Neural progenitor cell (in vitro differentiated cells): ENCODE data around the gene CCDC171. TPM values are rescaled to one million over a fixed set of nuclear protein-coding genes. Genes with fewer than 3 reads are reported as not detected.

ENCODE experiments used
- DNase-seq: peaks from one replicate; pipeline ENCODE4 v3.0.0-alpha.2; 2016; ENCODE audit warnings: low spot score
- H2AFZ ChIP-seq: fragments of 200-600 bp; sonication (generic); replicated peaks from 2 replicates; pipeline ENCODE4 v1.6.1; 2016; ENCODE audit warnings: antibody characterized with exemption
- H3F3A ChIP-seq: fragments of 200-600 bp; sonication (generic); 2 replicates; pipeline ENCODE4 v1.6.1; 2016; ENCODE audit warnings: antibody characterized with exemption, low read depth
- H3K27ac ChIP-seq: fragments of 200-600 bp; sonication (generic); 2 replicates; pipeline ENCODE4 v1.5.1; 2016; ENCODE audit warnings: mild to moderate bottlenecking
- H3K27me3 ChIP-seq: fragments of 200-600 bp; sonication (generic); 2 replicates; pipeline ENCODE4 v1.6.1; 2016; ENCODE audit warnings: mild to moderate bottlenecking, moderate library complexity
- H3K36me3 ChIP-seq: fragments of 200-600 bp; sonication (generic); 2 replicates; pipeline ENCODE4 v1.5.1; 2016
- H3K4me1 ChIP-seq: fragments of 200-600 bp; sonication (generic); 2 replicates; pipeline ENCODE4 v1.6.1; 2016; ENCODE audit warnings: mixed run types
- H3K4me2 ChIP-seq: fragments of 200-600 bp; sonication (generic); 2 replicates; pipeline ENCODE4 v1.6.1; 2016
- H3K4me3 ChIP-seq: fragments of 200-600 bp; sonication (generic); 2 replicates; pipeline ENCODE4 v1.5.1; 2016
- H3K79me2 ChIP-seq: fragments of 200-600 bp; sonication (generic); 2 replicates; pipeline ENCODE4 v1.6.1; 2016; ENCODE audit warnings: low read depth
- H3K9ac ChIP-seq: fragments of 200-600 bp; sonication (generic); 2 replicates; pipeline ENCODE4 v1.6.1; 2016
- H3K9me3 ChIP-seq: fragments of 200-600 bp; sonication (generic); 2 replicates; pipeline ENCODE4 v1.5.1; 2016; ENCODE audit warnings: low read depth
- H4K20me1 ChIP-seq: fragments of 200-600 bp; sonication (generic); 2 replicates; pipeline ENCODE4 v1.6.1; 2016; ENCODE audit warnings: low read depth
- H3K27ac Mint-ChIP-seq: 3 replicates; pipeline ENCODE4 v1.8.0; 2021; ENCODE audit warnings: mixed read lengths
- H3K27me3 Mint-ChIP-seq: 2 replicates; pipeline ENCODE4 v1.8.0; 2022; ENCODE audit warnings: low read depth, mild to moderate bottlenecking, inconsistent platforms, moderate library complexity, mixed read lengths; ENCODE audit not compliant: insufficient read depth
- H3K36me3 Mint-ChIP-seq: 3 replicates; pipeline ENCODE4 v1.8.0; 2021; ENCODE audit warnings: mixed read lengths
- H3K4me1 Mint-ChIP-seq: 3 replicates; pipeline ENCODE4 v1.8.0; 2021; ENCODE audit warnings: mixed read lengths
- H3K4me3 Mint-ChIP-seq: 3 replicates; pipeline ENCODE4 v1.8.0; 2021; ENCODE audit warnings: mild to moderate bottlenecking, moderate library complexity, mixed read lengths
- H3K9me3 Mint-ChIP-seq: 3 replicates; pipeline ENCODE4 v1.8.0; 2020; ENCODE audit warnings: mixed read lengths
- CTCF ChIP-seq: fragments of 200-600 bp; sonication (generic); IDR thresholded peaks from 2 replicates; pipeline ENCODE4 v1.5.1; 2017; ENCODE audit warnings: antibody characterized with exemption, mild to moderate bottlenecking
- EZH2 ChIP-seq: fragments of 200-600 bp; sonication (generic); IDR thresholded peaks from 2 replicates; pipeline ENCODE4 v1.6.1; 2017; ENCODE audit warnings: antibody characterized with exemption, mild to moderate bottlenecking, moderate library complexity
- EZH2phosphoT487 ChIP-seq: fragments of 200-600 bp; sonication (generic); IDR thresholded peaks from 2 replicates; pipeline ENCODE4 v1.6.1; 2017; ENCODE audit warnings: antibody characterized with exemption
- total RNA-seq: library from RNA; depleted of rRNA; stranded (reverse); fragments of >200 nt; gene quantifications from 2 replicates; pipeline ENCODE4 v1.2.3, GENCODE V29; 2015; ENCODE audit warnings: low replicate concordance

The CCDC171 gene
- total RNA-seq, 1 donor from 2014 or later = 9.3 TPM

GRCh38 chr9:15670246-15670645, 117.4 kb downstream of the CCDC171 start:
- Mint-ChIP-seq H3K4me3 (no peak overlapping the region), H3K9me3 (peaks cover 9% of the 10 kb centered on the region)
- H3F3A ChIP-seq = no peaks in the 10 kb centered on the region

GRCh38 chr9:15670894-15671293, 118.1 kb downstream of the CCDC171 start:
- H2AFZ ChIP-seq = no peak overlapping the region
- Mint-ChIP-seq H3K36me3 (peaks cover 4% of the 10 kb centered on the region), H3K27ac (no peak overlapping the region), H3K27me3 (no peaks in the 10 kb centered on the region), H3K9me3 (peaks cover 9% of the 10 kb centered on the region), H3K4me3 (no peak overlapping the region), H3K4me1 (no peaks in the 10 kb centered on the region)
- no peak overlapping the region for H3K9ac ChIP-seq
- no peak overlapping the region for H3K27ac ChIP-seq
- no peaks in the 10 kb centered on the region for H3K27me3 ChIP-seq
- H3K9me3 ChIP-seq = no peaks in the 10 kb centered on the region
- H3K36me3 ChIP-seq = no peaks in the 10 kb centered on the region
- H4K20me1 ChIP-seq = no peaks in the 10 kb centered on the region
- no peak overlapping the region for H3K4me3 ChIP-seq
- no peaks in the 10 kb centered on the region for H3K79me2 ChIP-seq
- no peak overlapping the region for H3K4me2 ChIP-seq
- no peaks in the 10 kb centered on the region for H3K4me1 ChIP-seq
- no peak for DNase-seq
- TF ChIP-seq EZH2 = no peak
- TF ChIP-seq EZH2phosphoT487 = no peak
- TF ChIP-seq CTCF = no peak
- no peaks in the 10 kb centered on the region for H3F3A ChIP-seq

More at GRCh38 chr9:15670246-15670645, 117.4 kb downstream of the CCDC171 start:
- Mint-ChIP-seq H3K27ac (no peak overlapping the region), H3K27me3 (no peaks in the 10 kb centered on the region), H3K4me1 (no peaks in the 10 kb centered on the region), H3K36me3 (peaks cover 4% of the 10 kb centered on the region)
- H3K36me3 ChIP-seq = no peaks in the 10 kb centered on the region
- TF ChIP-seq EZH2phosphoT487 (no peak), CTCF (no peak), EZH2 (no peak)
- H3K4me2 ChIP-seq = no peak overlapping the region
- no peaks in the 10 kb centered on the region for H3K9me3 ChIP-seq
- H3K27ac ChIP-seq = no peak overlapping the region
- H3K79me2 ChIP-seq = no peaks in the 10 kb centered on the region
- no peaks in the 10 kb centered on the region for H3K27me3 ChIP-seq
- H3K9ac ChIP-seq = no peak overlapping the region
- H3K4me1 ChIP-seq = no peaks in the 10 kb centered on the region
- H2AFZ ChIP-seq = no peak overlapping the region
- no peak for DNase-seq
- H3K4me3 ChIP-seq = no peak overlapping the region
- no peaks in the 10 kb centered on the region for H4K20me1 ChIP-seq

- Mint-ChIP-seq H3K36me3 (peaks cover under 1% of the 10 kb centered on the region), H3K27me3 (peaks cover 2% of the 10 kb centered on the region), H3K9me3 (no peaks in the 10 kb centered on the region), H3K27ac (no peak overlapping the region), H3K4me1 (no peaks in the 10 kb centered on the region), H3K4me3 (no peak overlapping the region)
- no peaks in the 10 kb centered on the region for H3K79me2 ChIP-seq
- no peak overlapping the region for H3K27ac ChIP-seq
- H3K9ac ChIP-seq = no peak overlapping the region
- no peak for DNase-seq
- no peak overlapping the region for H3K4me3 ChIP-seq
- H2AFZ ChIP-seq = no peak overlapping the region
- H3K36me3 ChIP-seq = peaks cover 5% of the 10 kb centered on the region
- H3K27me3 ChIP-seq = no peaks in the 10 kb centered on the region
- no peaks in the 10 kb centered on the region for H3K4me1 ChIP-seq
- no peak overlapping the region for H3K4me2 ChIP-seq
- H4K20me1 ChIP-seq = no peaks in the 10 kb centered on the region
- TF ChIP-seq EZH2 (no peak), CTCF (no peak), EZH2phosphoT487 (no peak)
- no peaks in the 10 kb centered on the region for H3F3A ChIP-seq
- no peaks in the 10 kb centered on the region for H3K9me3 ChIP-seq
Observed at GRCh38 chr9:15693701-15694100, 140.9 kb downstream of the CCDC171 start.

- Mint-ChIP-seq H3K27ac (no peak overlapping the region), H3K27me3 (peaks cover 5% of the 10 kb centered on the region), H3K36me3 (peaks cover 12% of the 10 kb centered on the region), H3K4me3 (no peak overlapping the region), H3K4me1 (no peaks in the 10 kb centered on the region), H3K9me3 (peaks cover 7% of the 10 kb centered on the region)
- Histone ChIP-seq H3K79me2 (no peaks in the 10 kb centered on the region), H3K27ac (no peak overlapping the region), H3K9me3 (no peaks in the 10 kb centered on the region), H3K4me1 (no peaks in the 10 kb centered on the region), H3K27me3 (no peaks in the 10 kb centered on the region), H3K4me2 (no peak overlapping the region), H3K9ac (no peak overlapping the region), H3K4me3 (no peak overlapping the region), H4K20me1 (no peaks in the 10 kb centered on the region), H3K36me3 (no peaks in the 10 kb centered on the region), H3F3A (no peaks in the 10 kb centered on the region), H2AFZ (no peak overlapping the region)
- TF ChIP-seq CTCF = no peak
- no peak for TF ChIP-seq EZH2
- TF ChIP-seq EZH2phosphoT487 = no peak
- DNase-seq = no peak
Observed at GRCh38 chr9:15696979-15697378, 144.1 kb downstream of the CCDC171 start.
